Measurements from ENCODE around the gene SLN.

Gene SLN

DNA sequence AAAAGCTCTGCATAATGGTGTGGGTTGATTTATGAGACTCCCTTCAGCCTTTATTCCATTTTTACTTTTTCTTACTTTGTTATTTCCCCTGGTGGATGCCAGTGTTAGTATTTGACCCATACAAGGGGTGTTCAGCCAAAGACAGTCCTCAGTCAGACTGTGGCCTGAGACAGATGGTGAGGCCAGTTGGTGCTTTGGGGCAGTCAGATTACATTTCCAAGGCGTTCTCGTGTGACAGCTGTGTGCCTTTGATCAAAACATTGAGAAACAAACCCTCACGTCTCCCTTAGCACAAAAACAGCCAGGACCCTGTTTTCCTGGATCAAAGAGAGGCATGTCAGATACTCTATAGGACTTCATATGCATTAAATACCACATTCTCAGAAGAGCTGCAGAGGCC is 31.3 kb upstream of the SLN start:
- H3K4me2 ChIP-seq (ENCODE audit: low read depth, low read length) = no peak overlapping the region
- H2AFZ ChIP-seq (ENCODE audit: low read length) = no peak overlapping the region
- H3K36me3 ChIP-seq (replicated peaks; ENCODE audit: insufficient read depth, low read length) = no peaks in the 10 kb centered on the region
- no peaks in the 10 kb centered on the region for H3K4me1 ChIP-seq (ENCODE audit: low read length)
- no peaks in the 10 kb centered on the region for H3K9me2 ChIP-seq (replicated peaks; ENCODE audit: insufficient read depth, low read length)
- H3F3A ChIP-seq (ENCODE audit: insufficient read depth, low read length) = no peaks in the 10 kb centered on the region
- no peaks in the 10 kb centered on the region for H4K20me1 ChIP-seq (ENCODE audit: insufficient read depth, low read length)
- DNase-seq = no peak
- H3K9me3 ChIP-seq (replicated peaks; ENCODE audit: insufficient read depth, low read length) = no peaks in the 10 kb centered on the region
- TF ChIP-seq EZH2 (optimal IDR thresholded peaks at IDR 0.05; ENCODE audit: low read depth, low read length) (no peak), EZH2phosphoT487 (IDR thresholded peaks at IDR 0.05; ENCODE audit: low read length) (no peak)
- TF ChIP-seq, protein P1, sequence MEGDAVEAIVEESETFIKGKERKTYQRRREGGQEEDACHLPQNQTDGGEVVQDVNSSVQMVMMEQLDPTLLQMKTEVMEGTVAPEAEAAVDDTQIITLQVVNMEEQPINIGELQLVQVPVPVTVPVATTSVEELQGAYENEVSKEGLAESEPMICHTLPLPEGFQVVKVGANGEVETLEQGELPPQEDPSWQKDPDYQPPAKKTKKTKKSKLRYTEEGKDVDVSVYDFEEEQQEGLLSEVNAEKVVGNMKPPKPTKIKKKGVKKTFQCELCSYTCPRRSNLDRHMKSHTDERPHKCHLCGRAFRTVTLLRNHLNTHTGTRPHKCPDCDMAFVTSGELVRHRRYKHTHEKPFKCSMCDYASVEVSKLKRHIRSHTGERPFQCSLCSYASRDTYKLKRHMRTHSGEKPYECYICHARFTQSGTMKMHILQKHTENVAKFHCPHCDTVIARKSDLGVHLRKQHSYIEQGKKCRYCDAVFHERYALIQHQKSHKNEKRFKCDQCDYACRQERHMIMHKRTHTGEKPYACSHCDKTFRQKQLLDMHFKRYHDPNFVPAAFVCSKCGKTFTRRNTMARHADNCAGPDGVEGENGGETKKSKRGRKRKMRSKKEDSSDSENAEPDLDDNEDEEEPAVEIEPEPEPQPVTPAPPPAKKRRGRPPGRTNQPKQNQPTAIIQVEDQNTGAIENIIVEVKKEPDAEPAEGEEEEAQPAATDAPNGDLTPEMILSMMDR (IDR thresholded peaks at IDR 0.05; ENCODE audit: low read length) = no peak
- H3K27me3 ChIP-seq (replicated peaks; ENCODE audit: insufficient read depth, low read length) = no peaks in the 10 kb centered on the region
- no peak overlapping the region for H3K4me3 ChIP-seq (ENCODE audit: low read length)
- H3K27ac ChIP-seq (ENCODE audit: low read length) = no peak overlapping the region
- H3K79me2 ChIP-seq (ENCODE audit: low read length) = no peaks in the 10 kb centered on the region
- no peak overlapping the region for H3K9ac ChIP-seq (ENCODE audit: low read length)

DNA sequence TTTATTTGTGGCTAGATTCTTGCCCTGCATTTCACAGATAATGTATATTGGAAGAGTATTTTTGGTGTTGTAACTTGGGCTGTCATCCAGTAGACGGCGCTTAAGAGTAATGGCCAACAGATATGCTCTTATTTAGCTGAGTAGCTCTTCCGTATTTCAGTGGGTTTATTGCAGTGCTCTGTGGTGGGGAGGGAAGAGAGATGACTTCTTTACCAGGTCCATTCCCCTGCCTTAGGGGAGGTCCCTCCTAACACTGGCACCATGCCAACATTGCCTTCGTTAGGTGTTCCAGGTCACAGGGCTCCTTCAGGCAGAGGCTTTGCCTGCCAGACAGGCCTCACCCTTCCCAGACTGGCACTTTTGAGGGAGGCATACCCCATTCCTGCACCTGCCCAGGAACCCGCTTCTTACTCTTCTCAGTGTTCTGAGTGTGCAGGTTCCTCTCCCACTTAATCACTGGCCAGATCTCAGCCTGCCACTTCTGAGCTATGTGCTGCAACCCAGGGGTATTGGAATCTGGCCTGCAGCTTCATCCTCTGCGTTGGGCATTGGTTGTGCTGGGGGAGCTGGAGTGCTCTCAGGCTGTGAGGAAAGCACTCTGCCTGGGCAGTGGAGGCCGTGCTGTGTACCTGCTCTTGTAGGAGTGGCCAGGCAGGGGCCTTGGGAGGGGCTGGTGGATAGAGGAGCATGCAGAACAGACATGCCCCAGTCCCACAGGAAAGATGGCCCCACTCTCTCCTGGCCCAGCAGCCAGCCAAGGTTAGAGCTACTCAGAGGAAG is 29.4 kb upstream of the SLN start:
- H4K20me1 ChIP-seq (ENCODE audit: insufficient read depth, low read length) = no peaks in the 10 kb centered on the region
- H3K27me3 ChIP-seq (replicated peaks; ENCODE audit: insufficient read depth, low read length) = no peaks in the 10 kb centered on the region
- no peak overlapping the region for H3K9ac ChIP-seq (ENCODE audit: low read length)
- no peaks in the 10 kb centered on the region for H3K9me3 ChIP-seq (replicated peaks; ENCODE audit: insufficient read depth, low read length)
- no peak for TF ChIP-seq EZH2phosphoT487 (IDR thresholded peaks at IDR 0.05; ENCODE audit: low read length)
- TF ChIP-seq, protein P1 (IDR thresholded peaks at IDR 0.05; ENCODE audit: low read length) = peak; percentile 73
- no peak overlapping the region for H3K4me2 ChIP-seq (ENCODE audit: low read depth, low read length)
- no peak overlapping the region for H3K4me3 ChIP-seq (ENCODE audit: low read length)
- peak overlapping the region; percentile 44 for H2AFZ ChIP-seq (ENCODE audit: low read length)
- H3K27ac ChIP-seq (ENCODE audit: low read length) = no peak overlapping the region
- no peaks in the 10 kb centered on the region for H3K4me1 ChIP-seq (ENCODE audit: low read length)
- no peaks in the 10 kb centered on the region for H3F3A ChIP-seq (ENCODE audit: insufficient read depth, low read length)
- no peaks in the 10 kb centered on the region for H3K9me2 ChIP-seq (replicated peaks; ENCODE audit: insufficient read depth, low read length)
- no peaks in the 10 kb centered on the region for H3K36me3 ChIP-seq (replicated peaks; ENCODE audit: insufficient read depth, low read length)
- no peaks in the 10 kb centered on the region for H3K79me2 ChIP-seq (ENCODE audit: low read length)
- DNase-seq = peak; percentile 23

DNA sequence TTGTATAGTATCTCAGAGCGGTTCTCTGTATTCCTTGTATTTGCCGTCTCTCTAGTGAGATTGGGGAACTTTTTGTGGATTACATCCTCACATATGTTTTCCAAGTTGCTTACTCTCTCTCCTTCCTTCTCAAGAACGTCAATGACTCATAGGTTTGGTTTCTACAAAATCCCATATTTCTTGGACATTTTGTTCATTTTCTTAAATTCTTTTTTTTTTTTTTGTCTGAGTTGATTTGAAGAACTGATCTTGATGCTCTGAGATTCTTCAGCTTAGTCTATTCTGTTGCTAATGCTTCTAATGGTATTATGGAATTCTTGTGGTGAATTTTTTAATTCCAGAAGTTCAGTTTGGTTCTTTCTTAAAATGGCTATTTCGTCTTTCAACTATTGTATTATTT is 28.4 kb upstream of the SLN start:
- no peaks in the 10 kb centered on the region for H3K4me1 ChIP-seq (ENCODE audit: low read length)
- H3K36me3 ChIP-seq (replicated peaks; ENCODE audit: insufficient read depth, low read length) = no peaks in the 10 kb centered on the region
- no peak overlapping the region for H3K27ac ChIP-seq (ENCODE audit: low read length)
- TF ChIP-seq, protein P1 (IDR thresholded peaks at IDR 0.05; ENCODE audit: low read length) = no peak
- TF ChIP-seq EZH2 (optimal IDR thresholded peaks at IDR 0.05; ENCODE audit: low read depth, low read length) (no peak), EZH2phosphoT487 (IDR thresholded peaks at IDR 0.05; ENCODE audit: low read length) (no peak)
- no peaks in the 10 kb centered on the region for H3F3A ChIP-seq (ENCODE audit: insufficient read depth, low read length)
- no peaks in the 10 kb centered on the region for H3K27me3 ChIP-seq (replicated peaks; ENCODE audit: insufficient read depth, low read length)
- no peak overlapping the region for H2AFZ ChIP-seq (ENCODE audit: low read length)
- DNase-seq = no peak
- H4K20me1 ChIP-seq (ENCODE audit: insufficient read depth, low read length) = no peaks in the 10 kb centered on the region
- no peaks in the 10 kb centered on the region for H3K79me2 ChIP-seq (ENCODE audit: low read length)
- no peak overlapping the region for H3K4me2 ChIP-seq (ENCODE audit: low read depth, low read length)
- H3K9me3 ChIP-seq (replicated peaks; ENCODE audit: insufficient read depth, low read length) = no peaks in the 10 kb centered on the region
- no peak overlapping the region for H3K4me3 ChIP-seq (ENCODE audit: low read length)
- H3K9me2 ChIP-seq (replicated peaks; ENCODE audit: insufficient read depth, low read length) = no peaks in the 10 kb centered on the region
- no peak overlapping the region for H3K9ac ChIP-seq (ENCODE audit: low read length)

Measured in MM.1S (cell line).